Measurements from ENCODE around the gene LRBA. TPM values are rescaled to one million over a fixed set of nuclear protein-coding genes. Genes with fewer than 3 reads are reported as not detected.

The LRBA gene
- total RNA-seq, 1 donor from 2014 or later = 39.9 TPM

GRCh38 chr4:150253965-150254630, 761.0 kb downstream of the LRBA start:
- no peak for ATAC-seq
- intact Hi-C loops (cut with DNase I) = no loop called here
- no peak for TF ChIP-seq CTCF (IDR thresholded peaks at IDR 0.05)

GRCh38 chr4:150253416-150253815, 761.7 kb downstream of the LRBA start:
- peaks cover 5% of the 10 kb centered on the region for H3K4me1 ChIP-seq
- no peak for DNase-seq
- intact Hi-C loops (cut with DNase I) = no loop called here
- H3K27me3 ChIP-seq = no peaks in the 10 kb centered on the region
- ATAC-seq = no peak
- no peaks in the 10 kb centered on the region for H3K36me3 ChIP-seq
- no peaks in the 10 kb centered on the region for H3K9me3 ChIP-seq
- no peak overlapping the region for H3K4me3 ChIP-seq
- no peak overlapping the region for H3K27ac ChIP-seq
- TF ChIP-seq CTCF (IDR thresholded peaks at IDR 0.05) = no peak

More at GRCh38 chr4:150253965-150254630, 761.0 kb downstream of the LRBA start:
- no peaks in the 10 kb centered on the region for H3K36me3 ChIP-seq
- no peaks in the 10 kb centered on the region for H3K9me3 ChIP-seq
- no peaks in the 10 kb centered on the region for H3K27me3 ChIP-seq
- DNase-seq = no peak
- peaks cover 5% of the 10 kb centered on the region for H3K4me1 ChIP-seq
- H3K27ac ChIP-seq = no peak overlapping the region
- no peak overlapping the region for H3K4me3 ChIP-seq

GRCh38 chr4:150252741-150253140, 762.3 kb downstream of the LRBA start:
- ATAC-seq (no peak), DNase-seq (no peak)
- intact Hi-C loops (cut with DNase I) = no loop called here
- no peaks in the 10 kb centered on the region for H3K36me3 ChIP-seq
- H3K27me3 ChIP-seq = no peaks in the 10 kb centered on the region
- no peaks in the 10 kb centered on the region for H3K9me3 ChIP-seq
- H3K4me3 ChIP-seq = no peak overlapping the region
- no peak overlapping the region for H3K27ac ChIP-seq
- peaks cover 5% of the 10 kb centered on the region for H3K4me1 ChIP-seq
- no peak for TF ChIP-seq CTCF (IDR thresholded peaks at IDR 0.05)

- no peak overlapping the region for H3K4me3 ChIP-seq
- H3K36me3 ChIP-seq = no peaks in the 10 kb centered on the region
- H3K4me1 ChIP-seq = peaks cover 5% of the 10 kb centered on the region
- DNase-seq = no peak
- no peak for ATAC-seq
- no peaks in the 10 kb centered on the region for H3K9me3 ChIP-seq
- H3K27ac ChIP-seq = no peak overlapping the region
- H3K27me3 ChIP-seq = no peaks in the 10 kb centered on the region
- TF ChIP-seq CTCF (IDR thresholded peaks at IDR 0.05) = no peak
- intact Hi-C loops (cut with DNase I) = no loop called here
Measured at GRCh38 chr4:150252306-150252705, 762.8 kb downstream of the LRBA start.

GRCh38 chr4:150251752-150252190, 763.3 kb downstream of the LRBA start:
- ATAC-seq = peak; percentile 3

More at GRCh38 chr4:150251752-150252190, 763.3 kb downstream of the LRBA start:
- no peak overlapping the region for H3K27ac ChIP-seq
- no peak for DNase-seq
- intact Hi-C loops (cut with DNase I) = no loop called here
- TF ChIP-seq CTCF (IDR thresholded peaks at IDR 0.05) = no peak
- H3K4me1 ChIP-seq = peaks cover 5% of the 10 kb centered on the region
- no peaks in the 10 kb centered on the region for H3K9me3 ChIP-seq
- H3K36me3 ChIP-seq = no peaks in the 10 kb centered on the region
- H3K27me3 ChIP-seq = no peaks in the 10 kb centered on the region
- no peak overlapping the region for H3K4me3 ChIP-seq
